ENCODE data around the gene FHAD1. TPM values are rescaled to one million over a fixed set of nuclear protein-coding genes. Genes with fewer than 3 reads are reported as not detected.

Gene FHAD1
- total and polyA plus RNA-seq, 2 of the 13 experiments (the other 11 are each of a cell fraction or from before 2014, with no cell fraction given) = not detected

DNA sequence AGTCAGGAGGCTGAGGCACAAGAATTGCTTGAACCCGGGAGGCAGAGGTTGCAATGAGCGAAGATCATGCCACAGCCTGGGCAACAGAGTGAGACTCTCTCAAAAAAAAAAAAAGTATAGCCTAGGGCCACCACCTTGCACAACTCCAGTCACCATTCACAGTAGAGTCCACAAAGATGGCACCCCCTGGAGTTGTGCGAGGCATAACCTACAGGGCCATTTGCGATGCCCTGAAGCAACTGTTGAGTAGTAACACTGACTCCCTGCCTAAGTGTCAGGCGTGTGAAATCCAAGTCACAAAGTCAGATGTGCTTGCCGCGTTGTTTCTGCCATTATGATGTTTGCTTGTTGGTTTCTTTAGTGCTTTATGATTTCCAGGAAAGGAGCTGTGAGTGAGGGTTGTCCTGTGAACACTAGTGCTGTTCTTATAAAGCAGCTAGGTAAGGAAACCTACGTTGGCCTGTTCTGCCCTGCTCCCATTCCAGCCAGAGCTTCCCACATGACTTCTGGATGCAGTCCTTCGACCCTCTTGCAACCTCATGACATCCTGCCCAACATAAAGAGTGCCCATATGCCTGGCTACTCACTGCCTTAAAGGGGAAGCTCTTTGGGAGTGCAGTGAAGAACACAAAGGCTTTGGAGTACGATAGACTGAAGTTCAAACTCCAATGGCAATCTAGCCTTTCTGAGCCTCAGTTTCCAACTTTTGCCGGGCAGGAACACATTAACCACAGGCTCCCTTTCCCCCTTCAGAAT lies 29.8 kb downstream of the FHAD1 start:
- no peaks in the 10 kb centered on the region for H4K20me1 ChIP-seq (ENCODE audit: insufficient read depth, low read length)
- H3K27ac ChIP-seq (ENCODE audit: extremely low read length, insufficient read depth, low read length) = no peak overlapping the region
- intact Hi-C loops (cut with micrococcal nuclease; ENCODE audit: unreplicated experiment) = no loop called here
- peaks cover 35% of the 10 kb centered on the region for H3K4me1 ChIP-seq (ENCODE audit: insufficient read depth, low read length)
- DNase-seq (ENCODE audit: low spot score) (no peak), FAIRE-seq (no peak), ATAC-seq (no peak)
- H3K27me3 ChIP-seq (ENCODE audit: control insufficient read depth in 1 of 2, insufficient read depth in 2 of 2, low read length in 2 of 2) = peaks cover 5 to 39% of the 10 kb centered on the region in 2 experiments; a peak in 4 of 5 replicates
- no peaks in the 10 kb centered on the region for H3K36me3 ChIP-seq (replicated peaks in 1 of 2; ENCODE audit: control insufficient read depth in 1 of 2, insufficient read depth in 2 of 2, low read length in 2 of 2)
- CTCF ChIA-PET (ENCODE audit: low intra/inter-chr PET ratio, low total read pairs) = no interaction called here
- TF ChIP-seq HNRNPH1 (optimal IDR thresholded peaks at IDR 0.05; ENCODE audit: low read depth, low read length) (no peak), HNRNPL (IDR thresholded peaks at IDR 0.05; ENCODE audit: low read depth, low read length) (no peak), ARNTL (CRISPR knock-in tag; IDR thresholded peaks at IDR 0.05) (no peak), BHLHE40 (IDR thresholded peaks at IDR 0.05; ENCODE audit: low read length) (no peak), ZFP36L2 (CRISPR knock-in tag; IDR thresholded peaks at IDR 0.05) (no peak), EHMT2 (IDR thresholded peaks at IDR 0.05; ENCODE audit: borderline replicate concordance, low read depth, low read length) (no peak)
- TF ChIP-seq, protein P1, sequence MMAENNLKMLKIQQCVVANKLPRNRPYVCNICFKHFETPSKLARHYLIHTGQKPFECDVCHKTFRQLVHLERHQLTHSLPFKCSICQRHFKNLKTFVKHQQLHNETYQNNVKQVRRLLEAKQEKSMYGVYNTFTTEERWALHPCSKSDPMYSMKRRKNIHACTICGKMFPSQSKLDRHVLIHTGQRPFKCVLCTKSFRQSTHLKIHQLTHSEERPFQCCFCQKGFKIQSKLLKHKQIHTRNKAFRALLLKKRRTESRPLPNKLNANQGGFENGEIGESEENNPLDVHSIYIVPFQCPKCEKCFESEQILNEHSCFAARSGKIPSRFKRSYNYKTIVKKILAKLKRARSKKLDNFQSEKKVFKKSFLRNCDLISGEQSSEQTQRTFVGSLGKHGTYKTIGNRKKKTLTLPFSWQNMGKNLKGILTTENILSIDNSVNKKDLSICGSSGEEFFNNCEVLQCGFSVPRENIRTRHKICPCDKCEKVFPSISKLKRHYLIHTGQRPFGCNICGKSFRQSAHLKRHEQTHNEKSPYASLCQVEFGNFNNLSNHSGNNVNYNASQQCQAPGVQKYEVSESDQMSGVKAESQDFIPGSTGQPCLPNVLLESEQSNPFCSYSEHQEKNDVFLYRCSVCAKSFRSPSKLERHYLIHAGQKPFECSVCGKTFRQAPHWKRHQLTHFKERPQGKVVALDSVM (CRISPR knock-in tag; IDR thresholded peaks at IDR 0.05) = no peak
- no peaks in the 10 kb centered on the region for H3K9me3 ChIP-seq (ENCODE audit: low read length)
- H3K9ac ChIP-seq (ENCODE audit: insufficient read depth, low read depth, low read length) = no peak overlapping the region
- BruUV-seq (replicated peaks) = no TSS peak
- no peaks in the 10 kb centered on the region for H3K79me2 ChIP-seq (ENCODE audit: insufficient read depth, low read length)
- no peak overlapping the region for H3K4me3 ChIP-seq (replicated peaks in 1 of 3; ENCODE audit: insufficient read depth in 1 of 3, low read depth in 2 of 3, low read length in 3 of 3)
- WGBS (ENCODE audit: low lambda C conversion rate) = 56% methylated on average over 11 of the region's 11 CpGs
- H3K4me2 ChIP-seq (ENCODE audit: low read depth, low read length) = no peak overlapping the region
- in situ Hi-C loops (cut with HindIII; ENCODE audit: extremely low pct_ligation_motif_present, low pct_unique_long_range_greater_than_20kb) = no loop called here
- no peak overlapping the region for H2AFZ ChIP-seq (ENCODE audit: low read length)
- POLR2A ChIA-PET = no interaction called here

All from HepG2 (cell line).